ENCODE results near the gene TTC39C. TPM values are rescaled to one million over a fixed set of nuclear protein-coding genes. Genes with fewer than 3 reads are reported as not detected.
A peak's percentile ranks its signal among the peaks of the same experiment; 100 is the strongest.

The TTC39C gene
- total and polyA plus RNA-seq, 2 of the 8 experiments (the other 6 are each of a cell fraction or from before 2014, with no cell fraction given): 8.1 to 79.1 TPM

DNA sequence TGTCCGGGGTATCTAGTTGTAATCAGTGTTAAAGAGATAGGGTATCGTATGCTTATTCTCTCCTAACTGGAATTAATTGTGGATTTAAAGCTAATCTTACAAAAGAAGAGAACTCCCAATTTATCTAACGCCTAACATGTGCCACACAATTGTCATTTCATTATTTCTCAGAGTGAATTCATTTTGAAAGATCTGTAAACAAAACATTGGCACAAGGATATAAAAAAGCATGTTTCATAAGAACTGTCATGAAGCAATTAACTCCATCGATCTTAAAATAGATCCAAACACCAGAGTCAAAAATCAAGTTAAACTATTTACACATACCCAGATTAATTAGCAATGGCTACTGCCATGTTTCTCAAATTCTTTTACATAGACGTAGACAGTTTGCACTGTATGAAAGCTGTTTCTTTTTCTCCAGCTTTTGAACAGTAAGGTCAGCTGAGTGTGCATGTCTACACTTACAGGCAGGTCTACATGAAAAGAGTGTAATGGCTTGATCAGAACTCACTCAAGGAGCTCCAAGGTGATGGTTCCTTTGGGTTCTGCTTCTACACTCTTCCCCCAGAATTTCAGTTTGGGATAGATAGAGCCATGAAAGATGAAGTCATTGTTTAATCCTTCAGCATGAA is 163.1 kb downstream of the TTC39C start:
- Histone ChIP-seq H2BK5ac (ENCODE audit: low read depth, low read length) (no peak overlapping the region), H3K9me3 (ENCODE audit: insufficient read depth in 2 of 2, low read depth in 1 of 2, low read length in 1 of 2) (no peaks in the 10 kb centered on the region), H3K14ac (ENCODE audit: insufficient read length) (no peak overlapping the region), H3K4ac (replicated peaks; ENCODE audit: insufficient read length, low read depth, low read length) (no peak overlapping the region), H3K4me3 (ENCODE audit: extremely low read depth in 1 of 4, insufficient read depth in 2 of 4, low read depth in 3 of 4, low read length in 4 of 4) (no peak overlapping the region), H3K56ac (replicated peaks; ENCODE audit: insufficient read length, low read depth, low read length) (no peak overlapping the region), H3K79me2 (ENCODE audit: control insufficient read depth in 1 of 2, insufficient read depth in 2 of 2, low read length in 2 of 2) (peaks cover 0 to 3% of the 10 kb centered on the region in 2 experiments; a peak in 1 of 4 replicates), H3K4me1 (replicated peaks in 1 of 4; ENCODE audit: control insufficient read depth in 3 of 4, insufficient read depth in 4 of 4, low read length in 3 of 4) (peaks cover 0 to 6% (median 0%) of the 10 kb centered on the region in 4 experiments; a peak in 1 of 7 replicates), H3K79me1 (ENCODE audit: low read depth, low read length) (no peaks in the 10 kb centered on the region; the same call in 1 of the 2 replicates), H3K36me3 (ENCODE audit: control insufficient read depth in 2 of 4, insufficient read depth in 4 of 4, low read length in 3 of 4) (peaks cover 0 to 14% (median 9%) of the 10 kb centered on the region in 4 experiments; a peak in 5 of 8 replicates), H3K27ac (ENCODE audit: low read depth, low read length) (no peak overlapping the region), H4K8ac (ENCODE audit: extremely low read depth, insufficient read depth, low read length) (no peak overlapping the region), H4K91ac (replicated peaks; ENCODE audit: insufficient read length, low read length) (no peak overlapping the region), H2AFZ (ENCODE audit: low read length) (no peak overlapping the region), H4K5ac (ENCODE audit: insufficient read length, low read depth, low read length) (no peak overlapping the region), H3K18ac (ENCODE audit: extremely low read depth, low read length) (no peak overlapping the region), H2BK15ac (ENCODE audit: low read length) (no peak overlapping the region), H3K23ac (ENCODE audit: insufficient read length) (no peak overlapping the region), H2BK12ac (ENCODE audit: low read depth, low read length) (no peak overlapping the region), H3K4me2 (ENCODE audit: insufficient read depth in 1 of 2, low read depth in 2 of 2, low read length in 2 of 2) (no peak overlapping the region), H4K20me1 (replicated peaks in 1 of 2; ENCODE audit: control insufficient read depth in 1 of 2, insufficient read depth in 2 of 2, low read length in 2 of 2) (peaks cover 1 to 2% of the 10 kb centered on the region in 2 experiments), H3K27me3 (replicated peaks in 1 of 4; ENCODE audit: control insufficient read depth in 3 of 4, extremely low read depth in 1 of 4, insufficient read depth in 3 of 4, low read length in 3 of 4) (no peaks in the 10 kb centered on the region), H3K23me2 (ENCODE audit: low read depth, low read length) (no peaks in the 10 kb centered on the region), H2BK120ac (replicated peaks; ENCODE audit: low read depth, low read length) (no peak overlapping the region), H2BK20ac (ENCODE audit: low read length) (no peak overlapping the region), H2AK5ac (ENCODE audit: low read depth, low read length) (no peak overlapping the region), H3K9ac (replicated peaks in 1 of 4; ENCODE audit: extremely low read depth in 1 of 4, low read depth in 3 of 4, low read length in 3 of 4) (no peak overlapping the region)
- no peak for DNase-seq (ENCODE audit: low read depth in 1 of 2, low spot score in 2 of 2)
- peak; percentile 45 for FAIRE-seq
- POLR2A ChIA-PET (ENCODE audit: partially characterized antibody): interaction anchor here (0.7 to 1.4 kb wide), 2 partner anchors 25 to 39 kb away, joined by 3 to 6 read pairs; partner anchors contain the start of gene CABYR
- CTCF ChIA-PET (ENCODE audit: partially characterized antibody): interaction anchor here (0.6 to 3.5 kb wide), 26 partner anchors 11 to 311 kb away, joined by 3 to 29 read pairs (median 4); partner anchors contain the start of gene CABYR
- WGBS, 2 experiments (ENCODE audit: extremely low coverage in 1 of 2, insufficient coverage in 1 of 2, insufficient read length in 1 of 2, insufficient replicate concordance in 2 of 2, low coverage in 1 of 2, low lambda C conversion rate in 2 of 2, missing lambda C conversion rate in 1 of 2): 94% methylated on average over 5 of the region's 5 CpGs; no CpG with 5 or more reads in 1 of the 2 experiments
- TF ChIP-seq, protein P1, sequence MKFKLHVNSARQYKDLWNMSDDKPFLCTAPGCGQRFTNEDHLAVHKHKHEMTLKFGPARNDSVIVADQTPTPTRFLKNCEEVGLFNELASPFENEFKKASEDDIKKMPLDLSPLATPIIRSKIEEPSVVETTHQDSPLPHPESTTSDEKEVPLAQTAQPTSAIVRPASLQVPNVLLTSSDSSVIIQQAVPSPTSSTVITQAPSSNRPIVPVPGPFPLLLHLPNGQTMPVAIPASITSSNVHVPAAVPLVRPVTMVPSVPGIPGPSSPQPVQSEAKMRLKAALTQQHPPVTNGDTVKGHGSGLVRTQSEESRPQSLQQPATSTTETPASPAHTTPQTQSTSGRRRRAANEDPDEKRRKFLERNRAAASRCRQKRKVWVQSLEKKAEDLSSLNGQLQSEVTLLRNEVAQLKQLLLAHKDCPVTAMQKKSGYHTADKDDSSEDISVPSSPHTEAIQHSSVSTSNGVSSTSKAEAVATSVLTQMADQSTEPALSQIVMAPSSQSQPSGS (IDR thresholded peaks at IDR 0.05; ENCODE audit: low read length): no peak
- TF ChIP-seq, protein P2, sequence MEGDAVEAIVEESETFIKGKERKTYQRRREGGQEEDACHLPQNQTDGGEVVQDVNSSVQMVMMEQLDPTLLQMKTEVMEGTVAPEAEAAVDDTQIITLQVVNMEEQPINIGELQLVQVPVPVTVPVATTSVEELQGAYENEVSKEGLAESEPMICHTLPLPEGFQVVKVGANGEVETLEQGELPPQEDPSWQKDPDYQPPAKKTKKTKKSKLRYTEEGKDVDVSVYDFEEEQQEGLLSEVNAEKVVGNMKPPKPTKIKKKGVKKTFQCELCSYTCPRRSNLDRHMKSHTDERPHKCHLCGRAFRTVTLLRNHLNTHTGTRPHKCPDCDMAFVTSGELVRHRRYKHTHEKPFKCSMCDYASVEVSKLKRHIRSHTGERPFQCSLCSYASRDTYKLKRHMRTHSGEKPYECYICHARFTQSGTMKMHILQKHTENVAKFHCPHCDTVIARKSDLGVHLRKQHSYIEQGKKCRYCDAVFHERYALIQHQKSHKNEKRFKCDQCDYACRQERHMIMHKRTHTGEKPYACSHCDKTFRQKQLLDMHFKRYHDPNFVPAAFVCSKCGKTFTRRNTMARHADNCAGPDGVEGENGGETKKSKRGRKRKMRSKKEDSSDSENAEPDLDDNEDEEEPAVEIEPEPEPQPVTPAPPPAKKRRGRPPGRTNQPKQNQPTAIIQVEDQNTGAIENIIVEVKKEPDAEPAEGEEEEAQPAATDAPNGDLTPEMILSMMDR (IDR thresholded peaks at IDR 0.05; ENCODE audit: control extremely low read depth in 1 of 3, insufficient read depth in 1 of 3, low read depth in 1 of 3, low read length in 3 of 3): no peak
- TF ChIP-seq KDM4A (IDR thresholded peaks at IDR 0.05; ENCODE audit: low read depth, low read length, severe bottlenecking): no peak
- TF ChIP-seq, protein P3, sequence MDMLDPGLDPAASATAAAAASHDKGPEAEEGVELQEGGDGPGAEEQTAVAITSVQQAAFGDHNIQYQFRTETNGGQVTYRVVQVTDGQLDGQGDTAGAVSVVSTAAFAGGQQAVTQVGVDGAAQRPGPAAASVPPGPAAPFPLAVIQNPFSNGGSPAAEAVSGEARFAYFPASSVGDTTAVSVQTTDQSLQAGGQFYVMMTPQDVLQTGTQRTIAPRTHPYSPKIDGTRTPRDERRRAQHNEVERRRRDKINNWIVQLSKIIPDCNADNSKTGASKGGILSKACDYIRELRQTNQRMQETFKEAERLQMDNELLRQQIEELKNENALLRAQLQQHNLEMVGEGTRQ (IDR thresholded peaks at IDR 0.05; ENCODE audit: low read length): no peak
- TF ChIP-seq POU5F1 (IDR thresholded peaks at IDR 0.05; ENCODE audit: low read depth, low read length): no peak
- TF ChIP-seq EZH2 (IDR thresholded peaks at IDR 0.05; ENCODE audit: low read depth, low read length, severe bottlenecking): no peak

All from H1 (cell line).